ENCODE measurements around the gene TP53I11.

Gene TP53I11

DNA sequence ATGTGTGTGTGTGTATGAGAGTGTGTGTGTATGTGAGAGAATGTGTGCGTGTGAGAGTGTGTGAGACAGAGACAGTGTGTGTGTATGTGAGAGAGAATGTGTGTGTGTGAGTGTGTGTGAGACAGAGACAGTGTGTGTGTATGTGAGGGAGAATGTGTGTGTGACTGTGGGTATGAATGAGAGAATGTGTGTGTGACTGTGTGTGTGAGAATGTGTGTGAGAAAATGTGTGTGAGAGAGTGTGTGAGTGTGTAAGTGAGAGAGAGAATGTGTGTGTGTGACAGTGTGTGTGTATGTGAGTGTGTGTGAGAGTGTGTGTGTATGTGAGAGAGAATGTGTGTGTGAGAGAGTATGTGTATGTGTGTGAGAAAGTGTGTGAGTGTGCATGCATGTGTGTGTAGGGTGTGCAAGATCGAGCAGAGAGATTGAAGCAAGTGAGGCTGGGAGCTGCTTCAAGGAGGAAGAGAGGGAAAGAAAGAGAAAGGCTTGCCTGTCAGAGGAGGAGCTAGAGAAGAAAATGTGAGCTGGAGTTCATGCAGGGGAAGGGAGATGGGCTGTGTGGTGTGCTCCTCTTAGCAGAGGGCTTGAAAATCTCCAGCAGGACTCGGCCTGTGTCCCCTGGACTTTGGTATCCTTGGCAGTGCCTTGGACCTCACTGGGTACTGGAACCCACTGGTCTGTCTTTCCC is 27.7 kb upstream of the TP53I11 start:
- Histone ChIP-seq H3K4me3 (ENCODE audit: low read depth, low read length) (no peak overlapping the region), H3K9ac (ENCODE audit: low read length) (peak overlapping the region; percentile 13), H3K4me1 (ENCODE audit: control insufficient read depth, insufficient read depth, low read length) (peaks cover 56% of the 10 kb centered on the region), H3K27ac (ENCODE audit: low read depth, low read length) (no peak overlapping the region), H3K36me3 (ENCODE audit: control insufficient read depth, insufficient read depth, low read length) (no peaks in the 10 kb centered on the region), H3K9me3 (ENCODE audit: control insufficient read depth, insufficient read depth, low read depth, low read length) (peaks cover 7% of the 10 kb centered on the region; the same call in 1 of the 2 replicates), H3K27me3 (ENCODE audit: control insufficient read depth, insufficient read depth, low read length) (no peaks in the 10 kb centered on the region)

DNA sequence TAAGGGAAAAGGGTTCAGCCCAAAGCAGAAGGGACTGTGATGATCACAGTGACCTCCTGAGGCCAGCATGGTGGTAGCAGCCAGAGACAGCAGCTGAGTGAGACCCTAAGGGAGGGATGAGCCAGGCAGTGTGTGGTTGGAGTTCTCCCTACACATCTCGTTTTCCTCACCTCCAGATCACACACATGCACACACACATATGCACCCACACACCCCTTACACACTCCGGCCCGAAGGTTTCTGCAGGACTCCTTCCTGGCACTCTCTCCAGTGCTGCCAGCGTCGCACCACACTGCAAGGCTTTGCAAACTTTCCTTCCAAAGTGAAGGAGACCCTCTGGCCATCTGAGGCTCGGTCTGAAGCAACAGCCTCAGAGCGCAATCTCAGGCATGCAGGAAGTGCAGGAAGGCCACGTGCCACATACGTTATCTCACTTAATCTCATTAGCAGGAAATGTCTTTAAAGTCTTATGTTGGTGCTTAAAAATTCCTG is 26.9 kb upstream of the TP53I11 start:
- Histone ChIP-seq H3K4me3 (ENCODE audit: low read depth, low read length) (no peak overlapping the region; the same call in 1 of the 2 replicates), H3K9ac (ENCODE audit: low read length) (peak overlapping the region; percentile 10), H3K9me3 (ENCODE audit: control insufficient read depth, insufficient read depth, low read depth, low read length) (peaks cover 7% of the 10 kb centered on the region; the same call in 1 of the 2 replicates), H3K27ac (ENCODE audit: low read depth, low read length) (no peak overlapping the region; the same call in 1 of the 2 replicates), H3K27me3 (ENCODE audit: control insufficient read depth, insufficient read depth, low read length) (no peaks in the 10 kb centered on the region), H3K4me1 (ENCODE audit: control insufficient read depth, insufficient read depth, low read length) (peaks cover 57% of the 10 kb centered on the region), H3K36me3 (ENCODE audit: control insufficient read depth, insufficient read depth, low read length) (no peaks in the 10 kb centered on the region)

DNA sequence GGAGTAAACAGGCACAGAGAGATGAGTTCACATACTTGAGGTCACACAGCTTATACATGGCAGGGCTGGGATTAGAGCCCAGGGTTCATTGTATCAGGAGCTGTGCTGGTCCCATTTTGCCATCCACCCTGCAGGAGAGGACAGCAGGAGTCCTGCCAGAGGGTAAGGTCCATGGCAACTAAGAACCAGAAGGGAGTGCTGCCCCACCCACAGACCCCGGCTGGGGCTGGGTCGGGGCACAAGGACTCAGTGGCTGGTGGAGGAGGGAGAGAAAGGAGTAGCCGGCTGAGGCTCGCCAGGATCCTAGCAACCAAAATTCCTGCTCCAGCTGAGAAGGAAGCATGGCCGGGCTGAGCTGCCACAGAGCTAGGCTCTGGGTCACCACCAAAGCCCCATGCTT is 25.9 kb upstream of the TP53I11 start:
- no peak overlapping the region for H3K27ac ChIP-seq (ENCODE audit: low read depth, low read length)
- peaks cover 57% of the 10 kb centered on the region for H3K4me1 ChIP-seq (ENCODE audit: control insufficient read depth, insufficient read depth, low read length)

DNA sequence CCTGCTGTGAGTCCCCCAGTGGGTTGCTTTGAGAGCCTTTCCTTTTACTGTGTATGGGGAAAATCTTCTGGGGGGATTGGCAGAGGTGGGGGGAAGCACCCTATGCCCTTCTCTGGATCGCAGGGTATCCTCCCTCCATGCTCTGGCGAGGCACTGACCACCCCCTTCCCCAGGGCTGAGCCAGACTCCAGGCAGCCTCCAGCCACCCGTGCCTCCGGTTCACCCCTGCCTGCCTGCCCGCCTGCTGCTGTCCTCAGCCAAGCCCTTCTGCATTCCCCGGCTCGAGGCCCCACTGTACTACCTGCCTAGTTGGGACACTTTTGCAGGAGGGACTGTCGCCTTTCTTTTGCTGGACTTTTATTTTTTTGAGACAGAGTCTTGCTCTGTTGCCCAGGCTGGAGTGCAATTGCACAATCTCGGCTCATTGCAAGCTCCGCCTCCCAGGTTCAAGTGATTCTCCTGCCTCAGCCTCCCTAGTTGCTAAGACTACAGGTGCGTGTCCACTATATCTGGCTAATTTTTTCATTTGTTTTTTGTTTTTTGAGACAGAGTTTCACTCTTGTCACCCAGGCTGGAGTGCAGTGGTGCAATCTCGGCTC is 23.8 kb upstream of the TP53I11 start:
- Histone ChIP-seq H3K9ac (ENCODE audit: low read length) (no peak overlapping the region), H3K27me3 (ENCODE audit: control insufficient read depth, insufficient read depth, low read length) (no peaks in the 10 kb centered on the region), H3K36me3 (ENCODE audit: control insufficient read depth, insufficient read depth, low read length) (no peaks in the 10 kb centered on the region), H3K4me3 (ENCODE audit: low read depth, low read length) (no peak overlapping the region), H3K9me3 (ENCODE audit: control insufficient read depth, insufficient read depth, low read depth, low read length) (no peaks in the 10 kb centered on the region), H3K27ac (ENCODE audit: low read depth, low read length) (no peak overlapping the region), H3K4me1 (ENCODE audit: control insufficient read depth, insufficient read depth, low read length) (peaks cover 47% of the 10 kb centered on the region)

More for the DNA sequence above, 25.9 kb upstream of the TP53I11 start:
- no peak overlapping the region for H3K4me3 ChIP-seq (ENCODE audit: low read depth, low read length)
- H3K9me3 ChIP-seq (ENCODE audit: control insufficient read depth, insufficient read depth, low read depth, low read length) = peaks cover 5% of the 10 kb centered on the region; the same call in 1 of the 2 replicates
- no peaks in the 10 kb centered on the region for H3K36me3 ChIP-seq (ENCODE audit: control insufficient read depth, insufficient read depth, low read length)
- no peaks in the 10 kb centered on the region for H3K27me3 ChIP-seq (ENCODE audit: control insufficient read depth, insufficient read depth, low read length)
- H3K9ac ChIP-seq (ENCODE audit: low read length) = no peak overlapping the region

DNA sequence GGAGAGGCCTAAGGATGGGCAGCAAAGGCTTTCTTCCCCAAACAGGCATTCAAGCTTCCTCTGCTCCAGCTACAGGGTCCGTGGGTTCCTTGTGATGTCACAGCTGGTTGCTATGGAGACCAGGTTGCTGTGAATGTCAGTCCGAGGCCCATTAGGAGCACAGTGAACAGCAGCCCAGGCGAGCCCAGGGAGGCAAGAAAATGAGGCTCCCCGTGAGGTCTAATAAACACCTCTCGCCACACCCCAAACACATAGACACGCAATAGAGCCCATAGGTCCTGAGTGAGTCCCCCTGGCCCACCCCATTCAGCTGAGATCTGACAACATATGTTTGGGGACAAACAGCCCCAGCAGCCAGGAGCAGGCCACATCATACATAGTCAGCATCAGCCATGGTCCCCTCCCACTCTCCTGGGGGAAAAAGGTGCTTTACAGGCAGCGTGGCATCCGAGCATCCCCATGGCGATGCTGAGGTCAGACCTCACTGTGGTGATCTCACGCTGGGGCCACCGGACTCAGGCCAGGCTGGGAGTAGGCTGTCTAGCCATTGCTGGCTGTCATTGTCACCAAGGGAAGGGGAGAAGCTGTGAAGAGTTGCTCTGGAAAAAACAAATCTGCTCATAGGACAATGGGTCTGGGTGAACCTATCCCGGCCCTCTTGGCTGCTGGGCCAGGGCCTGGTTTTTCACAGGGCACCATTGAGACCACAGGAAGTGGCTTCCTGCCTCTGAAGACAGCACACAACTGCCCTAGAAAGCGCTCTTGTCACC is 23.1 kb upstream of the TP53I11 start:
- Histone ChIP-seq H3K36me3 (ENCODE audit: control insufficient read depth, insufficient read depth, low read length) (no peaks in the 10 kb centered on the region), H3K9me3 (ENCODE audit: control insufficient read depth, insufficient read depth, low read depth, low read length) (no peaks in the 10 kb centered on the region), H3K9ac (ENCODE audit: low read length) (no peak overlapping the region), H3K4me1 (ENCODE audit: control insufficient read depth, insufficient read depth, low read length) (peaks cover 41% of the 10 kb centered on the region), H3K27me3 (ENCODE audit: control insufficient read depth, insufficient read depth, low read length) (no peaks in the 10 kb centered on the region), H3K4me3 (ENCODE audit: low read depth, low read length) (no peak overlapping the region), H3K27ac (ENCODE audit: low read depth, low read length) (no peak overlapping the region)

DNA sequence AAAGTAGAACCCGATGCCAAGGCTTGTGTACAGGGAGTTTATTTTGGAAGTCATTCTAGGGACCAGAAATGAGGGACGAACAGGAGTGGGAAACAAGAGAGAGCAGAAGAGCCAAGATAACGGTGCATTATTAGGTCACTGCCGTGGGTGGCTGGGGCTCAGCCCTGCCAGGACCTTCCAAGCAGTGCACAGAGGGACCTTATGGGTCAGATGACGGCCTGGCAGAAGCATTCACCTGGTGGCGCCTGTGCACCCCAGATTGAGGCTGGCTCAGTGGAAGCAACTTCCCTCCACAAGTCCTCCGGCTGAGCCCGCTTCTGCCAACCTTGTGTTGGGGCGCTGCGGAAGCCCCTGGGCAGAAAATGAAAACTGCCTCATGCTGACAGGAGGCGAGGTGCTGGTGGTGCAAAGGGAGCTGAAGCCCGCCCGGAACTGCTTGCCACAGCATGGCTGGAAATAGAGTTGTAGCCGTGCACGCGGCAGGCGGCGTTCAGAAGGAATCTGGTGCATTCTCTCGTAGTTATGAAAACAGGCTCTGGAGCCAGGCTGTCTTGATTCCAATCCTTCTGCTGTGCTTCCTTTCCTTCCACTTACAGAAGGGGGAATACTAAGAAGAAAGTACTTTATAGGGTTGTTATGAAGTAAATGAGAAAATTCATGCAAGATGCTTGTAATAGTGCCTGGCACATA is 22.2 kb upstream of the TP53I11 start:
- H3K27ac ChIP-seq (ENCODE audit: low read depth, low read length) = no peak overlapping the region
- no peaks in the 10 kb centered on the region for H3K36me3 ChIP-seq (ENCODE audit: control insufficient read depth, insufficient read depth, low read length)
- no peaks in the 10 kb centered on the region for H3K9me3 ChIP-seq (ENCODE audit: control insufficient read depth, insufficient read depth, low read depth, low read length)
- no peak overlapping the region for H3K4me3 ChIP-seq (ENCODE audit: low read depth, low read length)
- H3K9ac ChIP-seq (ENCODE audit: low read length) = no peak overlapping the region
- peaks cover 35% of the 10 kb centered on the region for H3K4me1 ChIP-seq (ENCODE audit: control insufficient read depth, insufficient read depth, low read length)
- H3K27me3 ChIP-seq (ENCODE audit: control insufficient read depth, insufficient read depth, low read length) = no peaks in the 10 kb centered on the region

DNA sequence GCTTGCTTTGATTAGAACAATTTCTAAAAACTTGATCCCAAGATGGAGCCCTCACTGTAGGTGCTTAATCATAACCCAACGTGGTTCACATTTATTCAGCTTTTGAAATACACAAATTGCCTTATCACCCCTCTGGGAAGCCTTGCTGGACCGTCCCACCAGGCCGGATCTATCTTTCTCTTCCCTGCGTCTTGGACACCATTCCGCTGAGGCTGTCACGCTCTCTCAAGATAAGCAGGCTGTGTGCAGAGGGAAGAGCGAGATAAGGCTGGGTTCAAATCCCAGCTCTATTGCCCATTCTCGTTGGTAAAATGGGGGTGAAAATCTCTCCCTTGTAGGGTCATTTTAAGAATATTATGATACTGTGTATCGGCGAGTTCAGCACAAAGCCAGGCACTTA is 20.5 kb upstream of the TP53I11 start:
- Histone ChIP-seq H3K4me1 (ENCODE audit: control insufficient read depth, insufficient read depth, low read length) (peaks cover 23% of the 10 kb centered on the region), H3K36me3 (ENCODE audit: control insufficient read depth, insufficient read depth, low read length) (no peaks in the 10 kb centered on the region), H3K27ac (ENCODE audit: low read depth, low read length) (no peak overlapping the region), H3K27me3 (ENCODE audit: control insufficient read depth, insufficient read depth, low read length) (no peaks in the 10 kb centered on the region), H3K9ac (ENCODE audit: low read length) (no peak overlapping the region), H3K4me3 (ENCODE audit: low read depth, low read length) (no peak overlapping the region), H3K9me3 (ENCODE audit: control insufficient read depth, insufficient read depth, low read depth, low read length) (no peaks in the 10 kb centered on the region)

- Histone ChIP-seq H3K27ac (ENCODE audit: low read depth, low read length) (no peak overlapping the region), H3K9me3 (ENCODE audit: control insufficient read depth, insufficient read depth, low read depth, low read length) (no peaks in the 10 kb centered on the region), H3K27me3 (ENCODE audit: control insufficient read depth, insufficient read depth, low read length) (no peaks in the 10 kb centered on the region), H3K9ac (ENCODE audit: low read length) (no peak overlapping the region), H3K4me1 (ENCODE audit: control insufficient read depth, insufficient read depth, low read length) (peaks cover 23% of the 10 kb centered on the region), H3K36me3 (ENCODE audit: control insufficient read depth, insufficient read depth, low read length) (no peaks in the 10 kb centered on the region), H3K4me3 (ENCODE audit: low read depth, low read length) (no peak overlapping the region)
Observed at GRCh38 chr11:44970293-44970692, 19.6 kb upstream of the TP53I11 start.

DNA sequence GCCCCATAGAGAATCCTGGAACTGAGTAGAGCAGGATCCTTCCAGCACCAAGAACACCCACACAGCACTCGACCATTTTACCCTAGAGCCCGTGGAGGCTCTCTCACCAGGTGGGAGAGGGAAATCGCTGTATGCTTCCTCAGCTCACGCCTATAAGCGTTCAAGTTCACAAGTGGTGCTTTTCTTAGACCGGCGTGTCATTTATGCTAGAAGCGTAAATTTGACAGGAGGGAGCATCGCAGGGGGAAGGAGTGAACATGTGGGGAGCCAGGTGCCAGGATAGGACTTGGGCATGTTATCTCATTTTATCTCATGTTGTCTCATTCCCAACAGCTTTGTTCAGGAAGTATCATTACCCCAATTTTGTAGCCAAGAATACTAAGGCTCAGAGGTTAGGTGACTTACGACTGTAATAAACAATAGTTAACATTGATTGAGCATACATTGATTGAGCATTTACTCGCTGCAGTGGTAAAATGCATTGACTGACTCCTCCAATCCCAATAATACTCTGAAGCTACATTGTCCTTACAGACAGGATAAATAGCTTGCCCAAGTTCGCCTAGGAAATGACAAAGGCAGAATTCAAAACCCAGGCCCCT is 19.1 kb upstream of the TP53I11 start:
- H3K9me3 ChIP-seq (ENCODE audit: control insufficient read depth, insufficient read depth, low read depth, low read length) = no peaks in the 10 kb centered on the region
- no peak overlapping the region for H3K4me3 ChIP-seq (ENCODE audit: low read depth, low read length)
- H3K27ac ChIP-seq (ENCODE audit: low read depth, low read length) = no peak overlapping the region
- no peak overlapping the region for H3K9ac ChIP-seq (ENCODE audit: low read length)
- peaks cover 28% of the 10 kb centered on the region for H3K4me1 ChIP-seq (ENCODE audit: control insufficient read depth, insufficient read depth, low read length)
- no peaks in the 10 kb centered on the region for H3K36me3 ChIP-seq (ENCODE audit: control insufficient read depth, insufficient read depth, low read length)
- H3K27me3 ChIP-seq (ENCODE audit: control insufficient read depth, insufficient read depth, low read length) = no peaks in the 10 kb centered on the region

GRCh38 chr11:44968510-44968909 is 17.8 kb upstream of the TP53I11 start:
- Histone ChIP-seq H3K4me1 (ENCODE audit: control insufficient read depth, insufficient read depth, low read length) (peaks cover 26% of the 10 kb centered on the region), H3K36me3 (ENCODE audit: control insufficient read depth, insufficient read depth, low read length) (no peaks in the 10 kb centered on the region), H3K9ac (ENCODE audit: low read length) (no peak overlapping the region)

More at GRCh38 chr11:44968510-44968909, 17.8 kb upstream of the TP53I11 start:
- H3K27me3 ChIP-seq (ENCODE audit: control insufficient read depth, insufficient read depth, low read length) = no peaks in the 10 kb centered on the region
- H3K9me3 ChIP-seq (ENCODE audit: control insufficient read depth, insufficient read depth, low read depth, low read length) = no peaks in the 10 kb centered on the region
- H3K4me3 ChIP-seq (ENCODE audit: low read depth, low read length) = no peak overlapping the region
- H3K27ac ChIP-seq (ENCODE audit: low read depth, low read length) = no peak overlapping the region

All from HUES6 (cell line).